Endothelial cell of umbilical vein (primary cell): ENCODE data around the gene UQCRC1. TPM values are rescaled to one million over a fixed set of nuclear protein-coding genes. Genes with fewer than 3 reads are reported as not detected.

Experiments
- BruUV-seq: library from RNA; stranded (reverse); fragments of 400-500 nt; replicated peaks from 2 replicates; lab custom pipeline; 2021; lab: Mats Ljungman, UMichigan
- CTCF ChIA-PET: fragments of 300-600, 350-600 bp; sonication (Branson Sonifier 250); formaldehyde crosslinking; loops from one replicate; lab custom pipeline; 2021; ENCODE audit warnings: antibody characterized with exemption, inconsistent platforms; lab: Charles Lee
- POLR2A ChIA-PET: fragments of 300-600, 350-600 bp; sonication (Branson Sonifier 250); formaldehyde crosslinking; loops from one replicate; lab custom pipeline; 2021; ENCODE audit warnings: antibody characterized with exemption, inconsistent platforms; lab: Charles Lee
- DNase-seq: peaks from one replicate; pipeline ENCODE4 v3.0.0-alpha.2; 2011; ENCODE audit warnings: low read depth, low spot score
- FAIRE-seq: peaks from 2 replicates; lab custom pipeline; 2011; peaks lifted over from hg19 to GRCh38; lab: Jason Lieb, UNC
- H2AFZ ChIP-seq: 2 replicates; pipeline ENCODE4 v1.6.0; 2012; ENCODE audit warnings: low read depth, low read length, control low read depth, inconsistent platforms
- H3K27ac ChIP-seq: 2 replicates; pipeline ENCODE4 v1.5.1; 2011; ENCODE audit warnings: low read depth, mild to moderate bottlenecking, control low read depth, low read length, moderate library complexity; ENCODE audit not compliant: insufficient read depth
- H3K27me3 ChIP-seq, 2 experiments: 2 replicates each; pipeline versions ENCODE4 v1.6.0 to v1.6.1; 2011; ENCODE audit warnings: low read length in 2 of 2, mixed read lengths in 1 of 2; ENCODE audit not compliant: control insufficient read depth in 2 of 2, insufficient read depth in 2 of 2
- H3K36me3 ChIP-seq, 2 experiments: 2 replicates in 1 of 2; 3 replicates in 1 of 2; pipeline ENCODE4 v1.5.1; 2011; ENCODE audit warnings: low read length in 2 of 2, mild to moderate bottlenecking in 1 of 2, moderate library complexity in 1 of 2; ENCODE audit not compliant: control insufficient read depth in 2 of 2, insufficient read depth in 2 of 2; ENCODE audit errors: extremely low read depth in 1 of 2
- H3K4me1 ChIP-seq: 3 replicates; pipeline ENCODE4 v1.5.1; 2011; ENCODE audit warnings: mild to moderate bottlenecking, low read length; ENCODE audit not compliant: control insufficient read depth, insufficient read depth; ENCODE audit errors: extremely low read depth
- H3K4me2 ChIP-seq: 2 replicates; pipeline ENCODE4 v1.6.1; 2011; ENCODE audit warnings: low read length, control low read depth, mixed read lengths; ENCODE audit not compliant: insufficient read depth
- H3K4me3 ChIP-seq, 3 experiments: fragments of 200-600 bp in 1 of 3; sonication (generic), shearing (Covaris generic) in 1 of 3; replicated peaks in 1 of 3; 2 replicates each; pipeline ENCODE4 v1.5.1; 2011 to 2016; ENCODE audit warnings: control low read depth in 3 of 3, low read length in 3 of 3, mild to moderate bottlenecking in 2 of 3, inconsistent platforms in 1 of 3, low read depth in 1 of 3, moderate library complexity in 1 of 3; ENCODE audit not compliant: insufficient read depth in 1 of 3
- H3K79me2 ChIP-seq: 2 replicates; pipeline ENCODE4 v1.6.0; 2012; ENCODE audit warnings: low read length, inconsistent platforms; ENCODE audit not compliant: control insufficient read depth, insufficient read depth
- H3K9ac ChIP-seq: replicated peaks from 2 replicates; pipeline ENCODE3; 2011; ENCODE audit warnings: low read length, control low read depth; ENCODE audit not compliant: insufficient read depth; ENCODE audit errors: extremely low read depth
- H3K9me1 ChIP-seq: replicated peaks from 3 replicates; pipeline ENCODE4 v1.6.0; 2011; ENCODE audit warnings: mild to moderate bottlenecking, low read length; ENCODE audit not compliant: control insufficient read depth, insufficient read depth; ENCODE audit errors: extremely low read depth
- H3K9me3 ChIP-seq: replicated peaks from 2 replicates; pipeline ENCODE4 v1.5.1; 2012; ENCODE audit warnings: low read length, inconsistent platforms; ENCODE audit not compliant: control insufficient read depth, insufficient read depth
- H4K20me1 ChIP-seq: replicated peaks from 2 replicates; pipeline ENCODE3; 2011; ENCODE audit warnings: mild to moderate bottlenecking, low read length; ENCODE audit not compliant: control insufficient read depth, insufficient read depth; ENCODE audit errors: extremely low read depth
- EZH2 ChIP-seq: IDR thresholded peaks from 2 replicates; pipeline ENCODE4 v1.6.1; 2012; ENCODE audit warnings: borderline replicate concordance, low read depth, mild to moderate bottlenecking, moderate library complexity, low read length, inconsistent platforms; ENCODE audit not compliant: severe bottlenecking
- FOS ChIP-seq: IDR thresholded peaks from 2 replicates; pipeline ENCODE4 v1.6.1; 2011; ENCODE audit warnings: mild to moderate bottlenecking, low read length, moderate library complexity, borderline replicate concordance; ENCODE audit not compliant: insufficient read depth
- GATA2 ChIP-seq: IDR thresholded peaks from 2 replicates; pipeline ENCODE4 v1.7.0; 2011; ENCODE audit warnings: low read depth, mild to moderate bottlenecking, moderate library complexity, mixed read lengths, low read length; ENCODE audit not compliant: insufficient read length, insufficient read depth
- JUN ChIP-seq: IDR thresholded peaks from 2 replicates; pipeline ENCODE4 v1.6.1; 2011; ENCODE audit warnings: borderline replicate concordance, low read depth; ENCODE audit not compliant: insufficient read length, insufficient read depth
- MYC ChIP-seq: IDR thresholded peaks from one replicate; pipeline ENCODE4 v1.6.1; 2011; ENCODE audit warnings: mild to moderate bottlenecking, low read depth, low read length
- POLR2A ChIP-seq: IDR thresholded peaks from 2 replicates; pipeline ENCODE4 v1.6.1; 2012; ENCODE audit warnings: low read depth, mild to moderate bottlenecking, control low read depth, low read length
- POLR2AphosphoS5 ChIP-seq: IDR thresholded peaks from 2 replicates; pipeline ENCODE4 v1.6.1; 2012; ENCODE audit warnings: low read depth, mild to moderate bottlenecking, control low read depth, low read length, moderate library complexity; ENCODE audit not compliant: insufficient read depth
- dilution Hi-C: fragments of 300-500 bp; cut with MboI; formaldehyde crosslinking; loops from one replicate; pipeline ENCODE4 v1.15.0; 2019; ENCODE audit warnings: low sequenced_read_pairs; ENCODE audit not compliant: extremely low pct_ligation_motif_present
- intact Hi-C: fragments of 100-400 bp; cut with micrococcal nuclease; formaldehyde crosslinking; loops from one replicate; pipeline ENCODE4 v1.10.0; 2022
- polyA plus RNA-seq, 4 experiments: library from polyadenylated mRNA; depleted of rRNA in 3 of 4; stranded (reverse) in 3 of 4; unstranded in 1 of 4; fragments of >200 nt; gene quantifications; 2 replicates each; pipeline versions ENCODE4 v1.2.1 to v1.2.3, GENCODE V29; 2011 to 2012; ENCODE audit warnings: missing spikeins in 1 of 4
- total RNA-seq: library from RNA; stranded (reverse); gene quantifications from 2 replicates; pipeline ENCODE4 v1.2.3, GENCODE V29; 2021
- TF ChIP-seq, protein P1 (sequence below): IDR thresholded peaks from 2 replicates; pipeline ENCODE4 v1.6.1; 2011; ENCODE audit not compliant: insufficient read depth, insufficient read length
- TF ChIP-seq, protein P2 (sequence below), 2 donors: IDR thresholded peaks; 1 replicate in 1 of 2; 2 replicates in 1 of 2; pipeline ENCODE4 v1.5.1; 2011; ENCODE audit warnings: low read length in 2 of 2, mild to moderate bottlenecking in 2 of 2, moderate library complexity in 2 of 2, control low read depth in 1 of 2, inconsistent platforms in 1 of 2, low read depth in 1 of 2; ENCODE audit not compliant: insufficient read depth in 1 of 2; ENCODE audit errors: extremely low read depth in 1 of 2

UQCRC1 gene
- total and polyA plus RNA-seq, 2 donors (not counting 3 experiments of a cell fraction or from before 2014, with no cell fraction given): 184 to 427 TPM

DNA sequence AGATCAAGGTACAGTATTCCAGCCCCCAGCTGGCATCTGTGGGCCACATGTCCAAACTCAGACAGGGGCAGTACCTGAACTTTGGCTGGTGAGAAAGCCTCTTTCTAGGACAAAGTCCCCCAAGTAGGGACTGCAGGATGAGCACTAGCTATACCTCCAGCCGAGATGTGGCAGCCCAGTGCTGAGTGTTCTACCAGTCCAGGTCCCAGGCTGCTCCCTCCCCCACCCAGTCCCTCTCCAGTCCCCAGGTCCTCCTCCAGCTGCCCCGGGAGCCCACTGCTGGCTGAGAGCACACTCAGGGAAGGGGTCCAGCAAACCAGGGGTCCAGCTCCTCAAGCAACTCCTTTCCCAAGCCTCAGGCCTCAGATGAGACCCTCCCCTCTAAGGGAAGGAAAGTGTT is 24.3 kb upstream of the UQCRC1 start:
- Histone ChIP-seq H3K9me3 (no peaks in the 10 kb centered on the region), H2AFZ (no peak overlapping the region), H3K27ac (no peak overlapping the region), H3K27me3 (no peaks in the 10 kb centered on the region), H3K9me1 (no peaks in the 10 kb centered on the region), H4K20me1 (no peaks in the 10 kb centered on the region), H3K4me2 (no peak overlapping the region), H3K79me2 (no peaks in the 10 kb centered on the region), H3K9ac (no peak overlapping the region), H3K4me1 (peaks cover 17% of the 10 kb centered on the region), H3K4me3 (no peak overlapping the region), H3K36me3 (peaks cover 0 to 24% of the 10 kb centered on the region in 2 experiments)
- dilution Hi-C loops: no loop called here
- intact Hi-C loops: loop anchor here (2.0 kb wide), 1 partner anchor 53 kb away; no protein-coding TSS in a partner anchor
- ChIA-PET CTCF (interaction anchor here (4.5 kb wide), 1 partner anchor 21 kb away, joined by 32 read pairs; no protein-coding TSS in a partner anchor), POLR2A (no interaction called here)
- BruUV-seq: no TSS peak
- TF ChIP-seq EZH2 (no peak), JUN (no peak), FOS (no peak), GATA2 (no peak), POLR2A (no peak), POLR2AphosphoS5 (no peak), MYC (no peak)
- TF ChIP-seq, protein P1, sequence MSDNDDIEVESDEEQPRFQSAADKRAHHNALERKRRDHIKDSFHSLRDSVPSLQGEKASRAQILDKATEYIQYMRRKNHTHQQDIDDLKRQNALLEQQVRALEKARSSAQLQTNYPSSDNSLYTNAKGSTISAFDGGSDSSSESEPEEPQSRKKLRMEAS: no peak
- TF ChIP-seq, protein P2, sequence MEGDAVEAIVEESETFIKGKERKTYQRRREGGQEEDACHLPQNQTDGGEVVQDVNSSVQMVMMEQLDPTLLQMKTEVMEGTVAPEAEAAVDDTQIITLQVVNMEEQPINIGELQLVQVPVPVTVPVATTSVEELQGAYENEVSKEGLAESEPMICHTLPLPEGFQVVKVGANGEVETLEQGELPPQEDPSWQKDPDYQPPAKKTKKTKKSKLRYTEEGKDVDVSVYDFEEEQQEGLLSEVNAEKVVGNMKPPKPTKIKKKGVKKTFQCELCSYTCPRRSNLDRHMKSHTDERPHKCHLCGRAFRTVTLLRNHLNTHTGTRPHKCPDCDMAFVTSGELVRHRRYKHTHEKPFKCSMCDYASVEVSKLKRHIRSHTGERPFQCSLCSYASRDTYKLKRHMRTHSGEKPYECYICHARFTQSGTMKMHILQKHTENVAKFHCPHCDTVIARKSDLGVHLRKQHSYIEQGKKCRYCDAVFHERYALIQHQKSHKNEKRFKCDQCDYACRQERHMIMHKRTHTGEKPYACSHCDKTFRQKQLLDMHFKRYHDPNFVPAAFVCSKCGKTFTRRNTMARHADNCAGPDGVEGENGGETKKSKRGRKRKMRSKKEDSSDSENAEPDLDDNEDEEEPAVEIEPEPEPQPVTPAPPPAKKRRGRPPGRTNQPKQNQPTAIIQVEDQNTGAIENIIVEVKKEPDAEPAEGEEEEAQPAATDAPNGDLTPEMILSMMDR (IDR thresholded peaks at IDR 0.05; ENCODE audit: extremely low read depth in 1 of 2, insufficient read depth in 1 of 2, low read depth in 1 of 2, low read length in 2 of 2): no peak
- DNase-seq: no peak
- FAIRE-seq: no peak
